Peyer's patch (tissue), 4 donors: ENCODE measurements around the gene SIGLEC1. TPM values are rescaled to one million over a fixed set of nuclear protein-coding genes. Genes with fewer than 3 reads are reported as not detected.

Experiments
- DNase-seq, 3 donors: peaks; one replicate each; pipeline ENCODE4 v3.0.0-alpha.2; 2017 to 2019
- H3K27ac ChIP-seq, 4 donors: fragments of 200-600 bp; sonication (generic); one replicate each; pipeline ENCODE4 v1.5.1; 2016 to 2019
- H3K27me3 ChIP-seq, 2 donors: fragments of 200-600 bp; sonication (generic); one replicate each; pipeline ENCODE4 v1.5.1; 2019
- H3K36me3 ChIP-seq, 3 donors: fragments of 200-600 bp; sonication (generic); one replicate each; pipeline ENCODE4 v1.5.1; 2016 to 2019
- H3K4me1 ChIP-seq, 4 donors: fragments of 200-600 bp; sonication (generic); one replicate each; pipeline ENCODE4 v1.5.1; 2016 to 2019
- H3K4me3 ChIP-seq, 4 donors: fragments of 200-600 bp; sonication (generic); 1 replicate in 3 of 4; 2 replicates in 1 of 4; pipeline ENCODE4 v1.5.1; 2016 to 2019; ENCODE audit warnings: mild to moderate bottlenecking in 1 of 4
- H3K9me3 ChIP-seq, 4 donors: fragments of 200-600 bp; sonication (generic); one replicate each; pipeline ENCODE4 v1.5.1; 2016 to 2019; ENCODE audit warnings: mild to moderate bottlenecking in 1 of 4
- POLR2A ChIP-seq, 2 donors: fragments of 450-650 bp; IDR thresholded peaks; one replicate each; pipeline ENCODE4 v1.5.1; 2017; ENCODE audit warnings: antibody characterized with exemption in 2 of 2, mild to moderate bottlenecking in 2 of 2, moderate library complexity in 2 of 2
- total RNA-seq, 4 donors: library from RNA; depleted of rRNA; stranded (reverse); fragments of >200 nt; gene quantifications; one replicate each; pipeline ENCODE4 v1.1.0, GENCODE V29; 2016
- TF ChIP-seq, protein P1 (sequence below), 6 experiments: fragments of 450-650 bp in 4 of 6; fragments of 200-600 bp in 2 of 6; sonication (generic) in 1 of 6; IDR thresholded peaks; one replicate each; pipeline ENCODE4 v1.5.1; 2017 to 2019; ENCODE audit warnings: antibody characterized with exemption in 6 of 6, mild to moderate bottlenecking in 3 of 6, moderate library complexity in 1 of 6

The SIGLEC1 gene
- total RNA-seq, 4 donors from 2014 or later = 2.3 to 10.7 (median 7.8) TPM

DNA sequence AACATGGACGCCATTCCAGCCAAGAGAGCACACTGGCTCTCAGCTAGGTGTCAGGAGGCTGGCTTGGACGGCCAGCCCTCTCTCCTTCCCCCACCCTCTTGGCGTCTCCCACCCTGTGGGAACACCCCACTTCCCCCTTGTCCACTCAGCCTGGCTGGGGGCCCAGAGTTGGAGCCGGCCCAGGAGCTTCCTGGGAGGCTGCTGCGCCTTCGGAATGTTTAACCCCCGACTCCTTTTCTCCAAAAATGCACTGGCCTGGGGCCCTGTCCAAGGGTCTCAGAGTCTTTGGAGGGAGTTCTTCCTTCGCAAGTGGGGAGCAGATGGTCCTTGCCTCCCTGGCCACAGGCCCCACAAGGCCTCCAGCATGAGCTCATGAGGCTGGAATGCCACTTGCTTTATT lies 34.7 kb downstream of the SIGLEC1 start:
- no peak for TF ChIP-seq POLR2A (IDR thresholded peaks at IDR 0.05)
- TF ChIP-seq, protein P1, sequence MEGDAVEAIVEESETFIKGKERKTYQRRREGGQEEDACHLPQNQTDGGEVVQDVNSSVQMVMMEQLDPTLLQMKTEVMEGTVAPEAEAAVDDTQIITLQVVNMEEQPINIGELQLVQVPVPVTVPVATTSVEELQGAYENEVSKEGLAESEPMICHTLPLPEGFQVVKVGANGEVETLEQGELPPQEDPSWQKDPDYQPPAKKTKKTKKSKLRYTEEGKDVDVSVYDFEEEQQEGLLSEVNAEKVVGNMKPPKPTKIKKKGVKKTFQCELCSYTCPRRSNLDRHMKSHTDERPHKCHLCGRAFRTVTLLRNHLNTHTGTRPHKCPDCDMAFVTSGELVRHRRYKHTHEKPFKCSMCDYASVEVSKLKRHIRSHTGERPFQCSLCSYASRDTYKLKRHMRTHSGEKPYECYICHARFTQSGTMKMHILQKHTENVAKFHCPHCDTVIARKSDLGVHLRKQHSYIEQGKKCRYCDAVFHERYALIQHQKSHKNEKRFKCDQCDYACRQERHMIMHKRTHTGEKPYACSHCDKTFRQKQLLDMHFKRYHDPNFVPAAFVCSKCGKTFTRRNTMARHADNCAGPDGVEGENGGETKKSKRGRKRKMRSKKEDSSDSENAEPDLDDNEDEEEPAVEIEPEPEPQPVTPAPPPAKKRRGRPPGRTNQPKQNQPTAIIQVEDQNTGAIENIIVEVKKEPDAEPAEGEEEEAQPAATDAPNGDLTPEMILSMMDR (IDR thresholded peaks at IDR 0.05) = no peak

DNA sequence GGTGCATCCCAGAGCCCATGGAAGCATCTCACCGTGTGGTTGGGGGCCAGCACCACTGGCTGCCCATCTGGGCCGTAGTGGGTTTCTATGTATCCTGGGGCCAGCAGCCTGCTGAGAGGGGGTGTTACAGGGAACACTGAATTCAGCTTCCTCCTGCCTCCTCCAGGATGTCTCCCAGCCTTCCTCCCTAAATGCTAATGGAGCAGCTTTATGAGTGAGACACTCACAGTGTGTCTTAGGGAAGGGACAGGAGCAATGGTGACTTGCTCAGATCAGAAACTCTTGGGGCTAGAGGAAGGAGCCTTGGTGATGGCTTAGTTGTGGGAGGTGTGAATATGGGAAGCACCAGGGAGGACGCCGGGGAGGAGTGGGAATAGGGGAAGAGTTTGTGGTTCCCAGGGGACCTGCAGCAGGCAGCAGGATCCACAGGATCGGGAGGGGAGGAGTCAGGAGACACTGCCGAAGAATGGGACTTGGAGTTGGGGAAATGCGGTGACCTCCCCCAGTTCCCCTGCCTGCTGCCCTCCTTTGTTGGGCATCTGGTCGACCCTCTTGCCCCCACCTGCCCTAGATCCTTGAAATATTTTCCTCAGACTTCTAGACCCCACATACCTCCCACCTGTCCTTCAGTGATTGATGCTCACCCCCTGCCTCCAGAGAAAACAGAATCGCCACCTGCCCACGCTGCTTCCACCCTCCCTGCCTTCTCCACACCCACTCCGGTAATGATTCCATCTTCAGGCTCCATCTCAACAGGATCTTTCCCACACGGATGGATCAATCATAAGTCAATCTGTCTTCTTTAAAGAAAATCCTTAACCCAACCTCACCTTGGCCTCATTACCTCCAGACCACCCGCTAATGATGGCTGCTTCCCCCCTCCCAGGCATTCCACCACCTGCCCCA lies 37.2 kb downstream of the SIGLEC1 start:
- no peak overlapping the region for H3K27ac ChIP-seq
- no peak for TF ChIP-seq POLR2A (IDR thresholded peaks at IDR 0.05)
- TF ChIP-seq, protein P1 (IDR thresholded peaks at IDR 0.05) = no peak
- H3K4me3 ChIP-seq = no peak overlapping the region
- H3K9me3 ChIP-seq = no peaks in the 10 kb centered on the region
- peaks cover 0 to 22% (median 2%) of the 10 kb centered on the region in 4 donors for H3K4me1 ChIP-seq
- no peaks in the 10 kb centered on the region for H3K36me3 ChIP-seq
- no peak for DNase-seq
- peaks cover 0 to 5% of the 10 kb centered on the region in 2 donors for H3K27me3 ChIP-seq

More for the DNA sequence above, 34.7 kb downstream of the SIGLEC1 start:
- H3K27ac ChIP-seq = peak overlapping the region in 3 of 4 donors; percentile 43 to 84 (median 64)
- DNase-seq = no peak
- peaks cover 0 to 35% (median under 1%) of the 10 kb centered on the region in 4 donors for H3K4me1 ChIP-seq
- no peak overlapping the region for H3K4me3 ChIP-seq
- H3K27me3 ChIP-seq = no peaks in the 10 kb centered on the region
- no peaks in the 10 kb centered on the region for H3K36me3 ChIP-seq
- no peaks in the 10 kb centered on the region for H3K9me3 ChIP-seq

DNA sequence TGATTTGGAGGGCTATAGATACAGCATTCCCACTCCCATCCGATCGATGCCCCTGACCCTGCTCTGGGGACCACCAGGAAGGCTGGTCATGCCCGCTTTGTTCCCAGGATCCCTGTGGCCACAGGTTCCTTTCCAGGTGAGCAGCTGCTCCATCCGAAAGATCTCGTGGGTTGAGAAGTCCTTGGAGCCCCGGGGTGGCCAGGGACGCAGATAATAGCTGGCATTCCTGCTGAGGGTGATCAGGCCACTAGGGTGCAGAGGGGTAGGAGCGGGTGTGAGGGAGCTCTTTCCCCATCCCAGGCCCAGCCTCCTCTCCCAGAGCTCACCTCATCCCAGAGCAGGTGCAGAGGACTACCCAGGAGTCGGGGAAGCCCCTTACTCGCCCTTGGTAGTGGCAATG lies 38.0 kb downstream of the SIGLEC1 start:
- H3K27me3 ChIP-seq = peaks cover 0 to 5% of the 10 kb centered on the region in 2 donors
- DNase-seq = no peak
- no peak overlapping the region for H3K4me3 ChIP-seq
- TF ChIP-seq, protein P1 (IDR thresholded peaks at IDR 0.05) = no peak
- no peak for TF ChIP-seq POLR2A (IDR thresholded peaks at IDR 0.05)
- no peak overlapping the region for H3K27ac ChIP-seq
- H3K9me3 ChIP-seq = no peaks in the 10 kb centered on the region
- H3K36me3 ChIP-seq = no peaks in the 10 kb centered on the region
- peaks cover 0 to 22% (median 2%) of the 10 kb centered on the region in 4 donors for H3K4me1 ChIP-seq

DNA sequence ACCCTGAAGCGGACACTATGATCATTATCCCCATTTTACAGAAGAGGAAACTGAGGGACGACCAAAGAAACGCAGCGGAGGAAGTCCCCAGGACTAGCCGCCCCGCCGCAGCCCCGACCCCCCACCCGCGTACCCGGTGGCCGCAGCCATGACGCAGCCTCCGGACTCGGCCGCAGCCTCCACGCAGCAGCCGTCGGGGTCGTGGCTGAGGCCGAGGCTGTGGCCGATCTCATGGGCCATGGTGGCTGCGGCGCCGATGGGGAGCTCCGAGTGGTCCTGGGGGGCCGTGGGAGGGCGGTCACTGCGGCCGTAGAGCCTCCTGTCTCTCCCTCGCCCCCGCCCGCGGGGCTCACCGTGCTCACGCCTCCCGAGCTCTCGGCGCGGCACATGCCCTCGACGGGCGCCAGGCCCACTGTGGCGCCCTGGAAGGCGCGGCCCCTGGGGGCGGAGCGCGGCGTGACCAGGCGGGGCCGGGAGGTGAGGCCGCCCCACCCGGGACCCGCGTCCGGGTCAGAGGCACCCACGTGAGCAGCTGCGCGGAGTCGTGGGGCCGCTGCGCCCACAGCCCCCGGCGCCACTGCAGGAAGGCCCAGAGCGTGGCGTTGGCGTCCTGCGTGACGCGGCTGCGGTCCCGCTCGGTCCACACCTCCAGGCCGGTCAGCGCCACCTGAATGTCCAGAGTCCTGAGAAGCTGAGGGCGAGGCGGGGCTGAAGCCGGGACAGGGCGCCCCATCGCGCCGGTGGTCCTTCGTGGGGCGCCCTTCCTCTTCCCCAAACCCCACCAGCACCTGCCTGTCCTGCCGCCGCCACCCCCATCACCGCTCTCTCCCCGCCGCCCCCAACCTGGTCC lies 39.0 kb downstream of the SIGLEC1 start:
- Histone ChIP-seq H3K9me3 (no peaks in the 10 kb centered on the region), H3K36me3 (no peaks in the 10 kb centered on the region), H3K27ac (no peak overlapping the region), H3K27me3 (peaks cover 0 to 5% of the 10 kb centered on the region in 2 donors), H3K4me3 (no peak overlapping the region), H3K4me1 (peaks cover 0 to 22% (median 2%) of the 10 kb centered on the region in 4 donors)
- TF ChIP-seq, protein P1 (IDR thresholded peaks at IDR 0.05) = no peak
- TF ChIP-seq POLR2A (IDR thresholded peaks at IDR 0.05) = no peak
- DNase-seq = no peak

DNA sequence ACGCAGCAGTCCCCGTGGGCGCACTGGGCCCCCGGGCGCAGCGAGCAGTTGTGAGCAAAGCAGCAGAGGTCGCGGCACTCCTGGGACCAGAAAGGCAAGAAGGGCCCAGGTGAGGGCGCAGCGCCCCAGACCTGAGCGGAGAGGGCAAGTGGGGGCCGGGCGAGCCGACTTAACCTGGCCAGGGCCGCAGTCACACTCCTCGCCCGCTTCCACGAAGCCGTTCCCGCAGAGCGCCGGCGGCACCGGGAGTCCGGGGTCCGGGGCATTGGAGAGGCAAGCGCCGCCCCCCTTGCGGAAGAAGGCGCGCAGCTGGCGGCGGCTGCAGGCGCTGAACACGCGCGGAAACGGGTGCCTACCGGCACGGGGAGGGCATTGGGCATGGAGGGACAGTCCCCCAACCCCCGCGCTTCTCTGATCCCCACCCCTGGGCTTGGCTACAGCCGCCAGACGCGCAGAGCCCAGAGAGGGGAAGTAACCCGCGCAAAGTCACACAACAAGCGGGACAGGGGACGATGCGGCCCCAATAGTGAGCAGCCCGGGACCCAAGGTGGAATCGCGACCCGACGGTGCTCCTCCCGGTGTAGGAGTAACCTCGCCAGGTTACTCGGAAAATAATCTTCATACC lies 39.7 kb downstream of the SIGLEC1 start:
- no peaks in the 10 kb centered on the region for H3K9me3 ChIP-seq
- H3K4me1 ChIP-seq = peaks cover 0 to 16% (median 2%) of the 10 kb centered on the region in 4 donors
- no peak for DNase-seq
- TF ChIP-seq, protein P1 (IDR thresholded peaks at IDR 0.05) = no peak
- TF ChIP-seq POLR2A (IDR thresholded peaks at IDR 0.05) = no peak
- H3K27ac ChIP-seq = no peak overlapping the region
- H3K36me3 ChIP-seq = no peaks in the 10 kb centered on the region
- H3K27me3 ChIP-seq = peaks cover 0 to 5% of the 10 kb centered on the region in 2 donors
- no peak overlapping the region for H3K4me3 ChIP-seq
